ENCODE measurements around the gene SETBP1. TPM values are rescaled to one million over a fixed set of nuclear protein-coding genes. Genes with fewer than 3 reads are reported as not detected.

SETBP1 gene
- total RNA-seq, 1 donor from 2014 or later = 80.0 TPM

- H3K9me3 Mint-ChIP-seq (ENCODE audit: unreplicated experiment) = peaks cover 7% of the 10 kb centered on the region
- DNase-seq (ENCODE audit: extremely low spot score, unreplicated experiment) = no peak
- no peak for TF ChIP-seq CTCF (IDR thresholded peaks at IDR 0.05)
- no peak overlapping the region for H3K27ac Mint-ChIP-seq (ENCODE audit: unreplicated experiment)
- H3K27me3 Mint-ChIP-seq (ENCODE audit: unreplicated experiment) = no peaks in the 10 kb centered on the region
- H3K36me3 Mint-ChIP-seq (ENCODE audit: unreplicated experiment) = peaks cover 13% of the 10 kb centered on the region
- H3K4me1 Mint-ChIP-seq (ENCODE audit: unreplicated experiment) = no peaks in the 10 kb centered on the region
- H3K4me3 Mint-ChIP-seq (ENCODE audit: unreplicated experiment) = no peak overlapping the region
Observed at GRCh38 chr18:44859263-44859662, 178.6 kb downstream of the SETBP1 start.

- H3K27me3 Mint-ChIP-seq (ENCODE audit: unreplicated experiment) = no peaks in the 10 kb centered on the region
- no peak overlapping the region for H3K27ac Mint-ChIP-seq (ENCODE audit: unreplicated experiment)
- TF ChIP-seq CTCF (IDR thresholded peaks at IDR 0.05) = no peak
- DNase-seq (ENCODE audit: extremely low spot score, unreplicated experiment) = no peak
- peaks cover 7% of the 10 kb centered on the region for H3K9me3 Mint-ChIP-seq (ENCODE audit: unreplicated experiment)
- peaks cover 9% of the 10 kb centered on the region for H3K36me3 Mint-ChIP-seq (ENCODE audit: unreplicated experiment)
- no peaks in the 10 kb centered on the region for H3K4me1 Mint-ChIP-seq (ENCODE audit: unreplicated experiment)
- no peak overlapping the region for H3K4me3 Mint-ChIP-seq (ENCODE audit: unreplicated experiment)
Observed at GRCh38 chr18:44859751-44860439, 179.2 kb downstream of the SETBP1 start.

DNA sequence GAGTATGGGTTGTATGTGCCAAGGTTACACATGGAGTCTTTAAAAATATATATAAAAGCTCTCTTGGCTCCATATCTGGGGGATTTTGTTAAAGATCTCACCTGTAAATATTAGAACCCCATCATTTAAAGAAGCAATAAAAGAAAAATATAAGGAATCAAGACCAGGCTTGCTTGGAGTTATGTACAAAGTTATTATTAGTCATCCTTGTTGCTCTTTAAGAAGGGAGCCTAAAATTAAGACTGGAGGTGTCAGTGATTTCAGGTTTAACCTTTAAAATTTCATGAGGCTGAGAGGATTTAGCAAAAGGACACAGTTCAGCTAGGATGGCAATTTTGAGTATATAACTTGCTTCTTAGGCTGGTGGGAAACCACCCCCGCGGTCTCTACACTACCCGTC, 181.4 kb downstream of the SETBP1 start:
- no peak overlapping the region for H3K4me3 Mint-ChIP-seq (ENCODE audit: unreplicated experiment)
- no peak for DNase-seq (ENCODE audit: extremely low spot score, unreplicated experiment)
- H3K27ac Mint-ChIP-seq (ENCODE audit: unreplicated experiment) = no peak overlapping the region
- H3K4me1 Mint-ChIP-seq (ENCODE audit: unreplicated experiment) = peaks cover 12% of the 10 kb centered on the region
- no peaks in the 10 kb centered on the region for H3K9me3 Mint-ChIP-seq (ENCODE audit: unreplicated experiment)
- H3K27me3 Mint-ChIP-seq (ENCODE audit: unreplicated experiment) = no peaks in the 10 kb centered on the region
- no peak for TF ChIP-seq CTCF (IDR thresholded peaks at IDR 0.05)
- H3K36me3 Mint-ChIP-seq (ENCODE audit: unreplicated experiment) = peaks cover 4% of the 10 kb centered on the region

- Mint-ChIP-seq H3K36me3 (ENCODE audit: unreplicated experiment) (peaks cover 10% of the 10 kb centered on the region), H3K9me3 (ENCODE audit: unreplicated experiment) (no peaks in the 10 kb centered on the region), H3K27me3 (ENCODE audit: unreplicated experiment) (no peaks in the 10 kb centered on the region), H3K4me1 (ENCODE audit: unreplicated experiment) (peaks cover 36% of the 10 kb centered on the region), H3K27ac (ENCODE audit: unreplicated experiment) (no peak overlapping the region), H3K4me3 (ENCODE audit: unreplicated experiment) (no peak overlapping the region)
- no peak for DNase-seq (ENCODE audit: extremely low spot score, unreplicated experiment)
- TF ChIP-seq CTCF (IDR thresholded peaks at IDR 0.05) = no peak
Observed at GRCh38 chr18:44866103-44866502, 185.4 kb downstream of the SETBP1 start.

GRCh38 chr18:44869533-44869932, 188.8 kb downstream of the SETBP1 start:
- DNase-seq (ENCODE audit: extremely low spot score, unreplicated experiment) = no peak
- Mint-ChIP-seq H3K27ac (ENCODE audit: unreplicated experiment) (no peak overlapping the region), H3K4me1 (ENCODE audit: unreplicated experiment) (peaks cover 54% of the 10 kb centered on the region)

More at GRCh38 chr18:44869533-44869932, 188.8 kb downstream of the SETBP1 start:
- H3K4me3 Mint-ChIP-seq (ENCODE audit: unreplicated experiment) = no peak overlapping the region
- H3K36me3 Mint-ChIP-seq (ENCODE audit: unreplicated experiment) = peaks cover 23% of the 10 kb centered on the region
- no peaks in the 10 kb centered on the region for H3K9me3 Mint-ChIP-seq (ENCODE audit: unreplicated experiment)
- no peak for TF ChIP-seq CTCF (IDR thresholded peaks at IDR 0.05)
- no peaks in the 10 kb centered on the region for H3K27me3 Mint-ChIP-seq (ENCODE audit: unreplicated experiment)
